Measurements from ENCODE around the gene LBHD1.

GRCh38 chr11:62649486-62649885 is 22.6 kb downstream of the LBHD1 start:
- TF ChIP-seq CEBPB (IDR thresholded peaks at IDR 0.05; ENCODE audit: low read depth, low read length) (no peak), MXI1 (IDR thresholded peaks at IDR 0.05; ENCODE audit: borderline replicate concordance, low read depth, low read length) (no peak), CTCF (conservative IDR thresholded peaks at IDR 0.05; ENCODE audit: low read depth, low read length) (no peak), POLR2A (IDR thresholded peaks at IDR 0.05; ENCODE audit: low read depth, low read length) (no peak)
